Hematopoietic multipotent progenitor cell (in vitro differentiated cells): ENCODE results near the gene DNM3. TPM values are rescaled to one million over a fixed set of nuclear protein-coding genes. Genes with fewer than 3 reads are reported as not detected.

Experiments
- DNase-seq, 3 donors: peaks; one replicate each; pipeline ENCODE4 v3.0.0-alpha.2; 2011 to 2015; ENCODE audit warnings: low read depth in 2 of 3, low spot score in 2 of 3
- total RNA-seq: library from RNA; depleted of rRNA; stranded (reverse); fragments of >200 nt; gene quantifications from one replicate; pipeline ENCODE4 v1.2.3, GENCODE V29; 2012

DNM3 gene
- total RNA-seq, 1 donor, result 4.0 TPM

GRCh38 chr1:172135076-172135672 lies 293.9 kb downstream of the DNM3 start:
- DNase-seq, result peak in 1 of 3 donors; percentile 31

- DNase-seq, result no peak
Measured at GRCh38 chr1:172135978-172136610, 294.8 kb downstream of the DNM3 start.

GRCh38 chr1:172136925-172137324 lies 295.6 kb downstream of the DNM3 start:
- no peak for DNase-seq

- DNase-seq, result no peak
Measured at GRCh38 chr1:172137703-172138454, 296.6 kb downstream of the DNM3 start.

GRCh38 chr1:172138634-172139033 lies 297.3 kb downstream of the DNM3 start:
- no peak for DNase-seq

- DNase-seq, result no peak
Measured at GRCh38 chr1:172139196-172139595, 297.9 kb downstream of the DNM3 start.

GRCh38 chr1:172140072-172140471 lies 298.8 kb downstream of the DNM3 start:
- DNase-seq, result no peak

- no peak for DNase-seq
Measured at GRCh38 chr1:172140591-172140990, 299.3 kb downstream of the DNM3 start.

GRCh38 chr1:172141341-172141881 lies 300.1 kb downstream of the DNM3 start:
- DNase-seq, result no peak

GRCh38 chr1:172142324-172142723 lies 301.0 kb downstream of the DNM3 start:
- DNase-seq, result no peak

GRCh38 chr1:172143384-172144055 lies 302.2 kb downstream of the DNM3 start:
- no peak for DNase-seq

- DNase-seq, result no peak
Measured at GRCh38 chr1:172144445-172145061, 303.3 kb downstream of the DNM3 start.

- peak in 2 of 3 donors; percentile 7 to 33 for DNase-seq
Measured at GRCh38 chr1:172145231-172145651, 303.9 kb downstream of the DNM3 start.

GRCh38 chr1:172145656-172146055 lies 304.4 kb downstream of the DNM3 start:
- DNase-seq, result no peak

GRCh38 chr1:172146141-172146850 lies 305.0 kb downstream of the DNM3 start:
- DNase-seq, result no peak

GRCh38 chr1:172147541-172147940 lies 306.2 kb downstream of the DNM3 start:
- no peak for DNase-seq

GRCh38 chr1:172148213-172148612 lies 306.9 kb downstream of the DNM3 start:
- no peak for DNase-seq

GRCh38 chr1:172148707-172149106 lies 307.4 kb downstream of the DNM3 start:
- no peak for DNase-seq

- DNase-seq, result no peak
Measured at GRCh38 chr1:172149346-172149745, 308.0 kb downstream of the DNM3 start.

GRCh38 chr1:172154551-172154950 lies 313.3 kb downstream of the DNM3 start:
- DNase-seq, result peak in 2 of 3 donors; percentile 20 to 59
